GM10266 (cell line): ENCODE data around the gene SOX1.

Experiments used
- DNase-seq: peaks from one replicate; pipeline ENCODE4 v3.0.0; 2012; ENCODE audit errors: extremely low spot score
- CTCF ChIP-seq: IDR thresholded peaks from 2 replicates; pipeline ENCODE4 v1.5.1; 2012; ENCODE audit warnings: mild to moderate bottlenecking, low read depth; ENCODE audit not compliant: control insufficient read depth, insufficient read depth; ENCODE audit errors: missing control alignments

The SOX1 gene

GRCh38 chr13:112101360-112101930 lies 34.5 kb downstream of the SOX1 start:
- no peak for TF ChIP-seq CTCF

GRCh38 chr13:112102243-112102642 lies 35.3 kb downstream of the SOX1 start:
- DNase-seq, result no peak
- no peak for TF ChIP-seq CTCF

More at GRCh38 chr13:112101360-112101930, 34.5 kb downstream of the SOX1 start:
- DNase-seq, result no peak

- no peak for DNase-seq
- no peak for TF ChIP-seq CTCF
Measured at GRCh38 chr13:112103260-112103838, 36.4 kb downstream of the SOX1 start.

- DNase-seq, result no peak
- TF ChIP-seq CTCF, result no peak
Measured at GRCh38 chr13:112103961-112104880, 37.3 kb downstream of the SOX1 start.

GRCh38 chr13:112104881-112105234 lies 37.9 kb downstream of the SOX1 start:
- no peak for TF ChIP-seq CTCF
- DNase-seq, result no peak

GRCh38 chr13:112105244-112105681 lies 38.3 kb downstream of the SOX1 start:
- no peak for DNase-seq
- no peak for TF ChIP-seq CTCF

GRCh38 chr13:112105892-112106291 lies 38.9 kb downstream of the SOX1 start:
- DNase-seq, result no peak
- TF ChIP-seq CTCF, result no peak
